ENCODE results near the gene PLEKHA7.
A peak's percentile ranks its signal among the peaks of the same experiment; 100 is the strongest.

PLEKHA7 gene

DNA sequence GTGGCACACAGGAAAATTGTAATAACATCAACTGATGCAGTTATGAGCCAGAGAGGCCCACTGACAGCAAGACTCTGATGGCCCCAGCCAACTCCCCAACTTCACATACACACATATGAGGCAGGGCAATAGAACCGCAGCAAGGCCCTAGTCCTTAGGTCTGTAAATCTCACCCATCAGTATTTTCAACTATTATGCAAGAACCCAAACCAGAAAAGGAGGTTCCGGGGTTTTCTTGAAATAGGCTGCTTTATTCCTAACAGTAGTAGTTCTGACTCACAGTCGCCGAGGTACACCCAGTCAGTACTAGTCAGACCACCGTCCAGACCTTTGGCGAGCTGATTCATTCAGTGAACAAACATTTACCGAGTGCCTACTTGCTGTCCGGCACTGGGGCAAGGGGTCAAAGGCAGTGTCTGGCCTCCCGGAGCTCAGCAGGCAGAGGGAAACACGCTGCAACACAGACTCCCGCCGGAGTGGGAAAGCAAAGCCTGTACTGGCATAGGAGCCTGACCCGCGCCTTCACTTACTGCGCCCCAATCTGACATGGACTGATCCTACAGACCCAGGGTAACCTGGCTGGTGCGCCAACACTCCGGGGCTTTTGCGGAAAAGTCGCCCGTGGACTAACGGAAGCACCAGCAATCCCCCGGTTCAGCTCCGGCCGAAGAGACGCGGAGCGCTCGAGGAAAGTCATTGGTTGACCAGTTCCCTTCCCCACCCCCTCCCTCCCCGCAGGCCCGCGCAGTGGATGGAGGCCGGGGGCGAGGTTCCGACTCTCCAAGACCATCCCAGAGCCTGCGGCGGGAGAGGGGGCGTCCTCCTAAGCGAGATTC is 1.3 kb downstream of the PLEKHA7 start:
- Histone ChIP-seq H3K36me3 (ENCODE audit: control insufficient read depth in 1 of 2, insufficient read depth in 2 of 2, low read depth in 1 of 2, low read length in 2 of 2) (no peaks in the 10 kb centered on the region), H3K27me3 (ENCODE audit: control insufficient read depth in 1 of 2, insufficient read depth in 1 of 2, low read length in 2 of 2) (peaks cover 0 to 46% of the 10 kb centered on the region in 2 experiments), H3K18ac (ENCODE audit: low read depth in 1 of 2, low read length in 2 of 2) (no peak overlapping the region), H2AK5ac (ENCODE audit: low read length, severe bottlenecking) (no peak overlapping the region), H2AFZ (ENCODE audit: low read depth, low read length) (peak overlapping the region; percentile 29), H2BK5ac (ENCODE audit: low read depth, low read length, poor library complexity, severe bottlenecking) (no peak overlapping the region), H3K9ac (ENCODE audit: low read length) (no peak overlapping the region), H3K27ac (ENCODE audit: low read length, poor library complexity, severe bottlenecking) (peak overlapping the region; percentile 53), H3K4ac (ENCODE audit: low read depth in 1 of 2, low read length in 2 of 2) (no peak overlapping the region), H3K14ac (ENCODE audit: low read length in 2 of 2) (no peak overlapping the region), H2BK15ac (ENCODE audit: low read depth, poor library complexity, severe bottlenecking) (no peak overlapping the region), H2BK120ac (ENCODE audit: low read depth, low read length) (no peak overlapping the region), H3K4me1 (ENCODE audit: control insufficient read depth, insufficient read depth, low read depth, low read length) (peaks cover 15% of the 10 kb centered on the region), H2BK12ac (ENCODE audit: low read length in 2 of 2) (no peak overlapping the region), H3K4me3 (ENCODE audit: insufficient read depth in 1 of 2, low read depth in 1 of 2, low read length in 2 of 2) (peak overlapping the region; percentile 69 to 74), H3K23ac (ENCODE audit: low read length in 2 of 2) (no peak overlapping the region), H4K91ac (ENCODE audit: low read length) (no peak overlapping the region), H3K79me1 (replicated peaks; ENCODE audit: low read length, poor library complexity, severe bottlenecking) (peaks cover 12% of the 10 kb centered on the region), H3K9me3 (ENCODE audit: control insufficient read depth, low read length) (no peaks in the 10 kb centered on the region), H3K4me2 (ENCODE audit: low read length, poor library complexity, severe bottlenecking) (peak overlapping the region; percentile 98), H4K8ac (ENCODE audit: low read length) (no peak overlapping the region)
- peak; percentile 81 for DNase-seq
- 6% methylated on average over 37 of the region's 38 CpGs for WGBS

DNA sequence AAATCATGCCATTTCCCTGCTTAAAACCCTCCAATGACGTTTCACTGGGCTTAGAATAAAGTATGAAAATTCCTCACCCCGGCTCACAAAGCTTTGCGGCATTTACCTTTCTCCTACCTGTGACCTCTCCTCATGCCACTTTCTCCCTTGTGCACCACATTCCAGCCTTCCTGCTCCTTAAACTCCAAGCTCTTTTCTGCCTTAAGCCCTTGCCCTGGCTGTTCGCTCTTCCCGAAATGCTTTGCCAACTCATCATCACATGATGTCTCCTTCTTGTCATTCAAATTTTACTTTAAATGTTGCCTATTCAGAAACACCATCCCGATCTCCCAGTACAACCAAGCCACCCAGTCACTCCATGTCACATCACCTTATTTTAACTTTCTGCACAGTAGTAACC is 2.0 kb downstream of the PLEKHA7 start:
- H3K4ac ChIP-seq (ENCODE audit: low read depth in 1 of 2, low read length in 2 of 2), result no peak overlapping the region
- no peak overlapping the region for H3K27ac ChIP-seq (ENCODE audit: low read length, poor library complexity, severe bottlenecking)
- no peaks in the 10 kb centered on the region for H3K36me3 ChIP-seq (ENCODE audit: control insufficient read depth in 1 of 2, insufficient read depth in 2 of 2, low read depth in 1 of 2, low read length in 2 of 2)
- no peak overlapping the region for H3K4me3 ChIP-seq (ENCODE audit: insufficient read depth in 1 of 2, low read depth in 1 of 2, low read length in 2 of 2)
- no peak overlapping the region for H2AK5ac ChIP-seq (ENCODE audit: low read length, severe bottlenecking)
- no peak overlapping the region for H2BK120ac ChIP-seq (ENCODE audit: low read depth, low read length)
- no peak overlapping the region for H3K18ac ChIP-seq (ENCODE audit: low read depth in 1 of 2, low read length in 2 of 2)
- H3K79me1 ChIP-seq (replicated peaks; ENCODE audit: low read length, poor library complexity, severe bottlenecking), result peaks cover 12% of the 10 kb centered on the region
- H3K9me3 ChIP-seq (ENCODE audit: control insufficient read depth, low read length), result no peaks in the 10 kb centered on the region
- no peak overlapping the region for H4K8ac ChIP-seq (ENCODE audit: low read length)
- 73% methylated on average over 6 of the region's 6 CpGs for WGBS
- no peak overlapping the region for H3K4me2 ChIP-seq (ENCODE audit: low read length, poor library complexity, severe bottlenecking)
- no peak overlapping the region for H2BK12ac ChIP-seq (ENCODE audit: low read length in 2 of 2)
- H3K14ac ChIP-seq (ENCODE audit: low read length in 2 of 2), result no peak overlapping the region
- peaks cover 15% of the 10 kb centered on the region for H3K4me1 ChIP-seq (ENCODE audit: control insufficient read depth, insufficient read depth, low read depth, low read length)
- no peak overlapping the region for H3K23ac ChIP-seq (ENCODE audit: low read length in 2 of 2)
- no peak for DNase-seq
- H2BK5ac ChIP-seq (ENCODE audit: low read depth, low read length, poor library complexity, severe bottlenecking), result no peak overlapping the region
- no peak overlapping the region for H3K9ac ChIP-seq (ENCODE audit: low read length)
- H3K27me3 ChIP-seq (ENCODE audit: control insufficient read depth in 1 of 2, insufficient read depth in 1 of 2, low read length in 2 of 2), result peaks cover 0 to 46% of the 10 kb centered on the region in 2 experiments
- no peak overlapping the region for H2BK15ac ChIP-seq (ENCODE audit: low read depth, poor library complexity, severe bottlenecking)
- no peak overlapping the region for H4K91ac ChIP-seq (ENCODE audit: low read length)
- no peak overlapping the region for H2AFZ ChIP-seq (ENCODE audit: low read depth, low read length)

DNA sequence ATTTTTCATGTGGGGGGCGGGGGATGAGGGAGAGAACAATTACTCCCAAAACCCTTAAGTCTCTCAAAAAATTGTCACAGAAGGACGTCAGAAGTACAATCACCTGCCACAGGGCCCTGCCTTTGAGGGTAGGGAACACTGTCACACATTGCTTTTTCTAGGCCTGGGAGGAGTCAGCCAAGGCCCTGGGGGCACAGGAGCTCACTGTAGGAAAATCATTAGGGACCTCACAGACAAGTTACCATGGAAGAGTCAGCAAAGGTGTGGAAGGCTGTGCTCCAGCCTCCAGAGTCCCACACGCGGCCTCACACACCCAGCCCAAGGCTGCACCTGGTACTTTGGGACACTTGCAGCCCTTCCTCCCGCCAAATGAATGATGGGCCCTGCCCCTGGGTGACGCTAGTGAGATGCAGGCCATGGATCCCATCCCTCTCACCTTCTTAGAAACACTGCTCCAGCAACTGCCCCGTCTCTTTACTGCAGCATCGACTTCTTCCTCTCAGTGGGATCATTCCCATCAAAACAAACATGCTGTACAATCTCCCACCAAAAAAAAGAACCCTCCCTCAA is 3.3 kb downstream of the PLEKHA7 start:
- no peak overlapping the region for H2BK5ac ChIP-seq (ENCODE audit: low read depth, low read length, poor library complexity, severe bottlenecking)
- WGBS, result 74% methylated on average over 8 of the region's 8 CpGs

DNA sequence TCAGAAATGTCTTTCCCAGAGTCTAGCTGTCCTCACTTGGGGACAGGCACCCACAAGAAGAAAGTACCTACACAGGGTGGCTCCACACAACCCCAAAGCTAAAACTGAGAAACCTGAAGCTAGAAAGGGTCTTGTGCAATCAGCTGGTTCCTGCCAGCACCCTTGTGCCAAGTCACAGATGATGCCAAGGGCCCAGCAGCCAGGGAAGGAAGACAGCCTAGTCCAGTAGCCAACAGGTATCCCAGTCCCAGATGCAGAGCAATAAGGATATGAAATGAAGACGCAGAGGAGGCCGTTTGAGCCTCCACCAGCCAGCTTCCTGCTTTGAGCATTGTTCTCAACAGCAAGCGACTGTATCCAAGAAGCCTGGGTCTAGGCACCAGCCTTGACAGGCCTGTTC is 6.1 kb downstream of the PLEKHA7 start:
- no peaks in the 10 kb centered on the region for H3K9me3 ChIP-seq (ENCODE audit: control insufficient read depth, low read length)
- H2BK120ac ChIP-seq (ENCODE audit: low read depth, low read length), result no peak overlapping the region
- no peak overlapping the region for H3K4me2 ChIP-seq (ENCODE audit: low read length, poor library complexity, severe bottlenecking)
- DNase-seq, result no peak
- peaks cover 17% of the 10 kb centered on the region for H3K79me1 ChIP-seq (replicated peaks; ENCODE audit: low read length, poor library complexity, severe bottlenecking)
- no peak overlapping the region for H2BK5ac ChIP-seq (ENCODE audit: low read depth, low read length, poor library complexity, severe bottlenecking)
- peaks cover 4% of the 10 kb centered on the region for H3K4me1 ChIP-seq (ENCODE audit: control insufficient read depth, insufficient read depth, low read depth, low read length)
- H4K91ac ChIP-seq (ENCODE audit: low read length), result no peak overlapping the region
- no peak overlapping the region for H3K4ac ChIP-seq (ENCODE audit: low read depth in 1 of 2, low read length in 2 of 2)
- no peak overlapping the region for H3K14ac ChIP-seq (ENCODE audit: low read length in 2 of 2)
- H4K8ac ChIP-seq (ENCODE audit: low read length), result no peak overlapping the region
- no peak overlapping the region for H2AFZ ChIP-seq (ENCODE audit: low read depth, low read length)
- H2BK12ac ChIP-seq (ENCODE audit: low read length in 2 of 2), result no peak overlapping the region
- H3K27me3 ChIP-seq (ENCODE audit: control insufficient read depth in 1 of 2, insufficient read depth in 1 of 2, low read length in 2 of 2), result peaks cover 0 to 20% of the 10 kb centered on the region in 2 experiments
- no peak overlapping the region for H3K18ac ChIP-seq (ENCODE audit: low read depth in 1 of 2, low read length in 2 of 2)
- WGBS, result 89% methylated on average over 3 of the region's 3 CpGs
- H2BK15ac ChIP-seq (ENCODE audit: low read depth, poor library complexity, severe bottlenecking), result no peak overlapping the region
- H3K4me3 ChIP-seq (ENCODE audit: insufficient read depth in 1 of 2, low read depth in 1 of 2, low read length in 2 of 2), result no peak overlapping the region
- no peak overlapping the region for H3K23ac ChIP-seq (ENCODE audit: low read length in 2 of 2)
- H3K9ac ChIP-seq (ENCODE audit: low read length), result no peak overlapping the region
- no peak overlapping the region for H2AK5ac ChIP-seq (ENCODE audit: low read length, severe bottlenecking)
- H3K27ac ChIP-seq (ENCODE audit: low read length, poor library complexity, severe bottlenecking), result no peak overlapping the region
- no peaks in the 10 kb centered on the region for H3K36me3 ChIP-seq (ENCODE audit: control insufficient read depth in 1 of 2, insufficient read depth in 2 of 2, low read depth in 1 of 2, low read length in 2 of 2)

More for the DNA sequence above, 3.3 kb downstream of the PLEKHA7 start:
- Histone ChIP-seq H4K8ac (ENCODE audit: low read length) (no peak overlapping the region), H3K4me1 (ENCODE audit: control insufficient read depth, insufficient read depth, low read depth, low read length) (peaks cover 15% of the 10 kb centered on the region), H3K36me3 (ENCODE audit: control insufficient read depth in 1 of 2, insufficient read depth in 2 of 2, low read depth in 1 of 2, low read length in 2 of 2) (no peaks in the 10 kb centered on the region), H3K4me3 (ENCODE audit: insufficient read depth in 1 of 2, low read depth in 1 of 2, low read length in 2 of 2) (no peak overlapping the region), H2BK12ac (ENCODE audit: low read length in 2 of 2) (no peak overlapping the region), H3K9me3 (ENCODE audit: control insufficient read depth, low read length) (no peaks in the 10 kb centered on the region), H3K79me1 (replicated peaks; ENCODE audit: low read length, poor library complexity, severe bottlenecking) (peaks cover 16% of the 10 kb centered on the region), H3K18ac (ENCODE audit: low read depth in 1 of 2, low read length in 2 of 2) (no peak overlapping the region), H4K91ac (ENCODE audit: low read length) (no peak overlapping the region), H3K27me3 (ENCODE audit: control insufficient read depth in 1 of 2, insufficient read depth in 1 of 2, low read length in 2 of 2) (peaks cover 0 to 42% of the 10 kb centered on the region in 2 experiments), H3K23ac (ENCODE audit: low read length in 2 of 2) (no peak overlapping the region), H2BK120ac (ENCODE audit: low read depth, low read length) (no peak overlapping the region), H3K27ac (ENCODE audit: low read length, poor library complexity, severe bottlenecking) (no peak overlapping the region), H2BK15ac (ENCODE audit: low read depth, poor library complexity, severe bottlenecking) (no peak overlapping the region), H2AFZ (ENCODE audit: low read depth, low read length) (no peak overlapping the region), H3K14ac (ENCODE audit: low read length in 2 of 2) (no peak overlapping the region), H2AK5ac (ENCODE audit: low read length, severe bottlenecking) (no peak overlapping the region), H3K4ac (ENCODE audit: low read depth in 1 of 2, low read length in 2 of 2) (no peak overlapping the region), H3K9ac (ENCODE audit: low read length) (no peak overlapping the region), H3K4me2 (ENCODE audit: low read length, poor library complexity, severe bottlenecking) (no peak overlapping the region)
- DNase-seq, result no peak
